Measurements from ENCODE around the gene SPRR1B. TPM values are rescaled to one million over a fixed set of nuclear protein-coding genes. Genes with fewer than 3 reads are reported as not detected.
"Not testable (repeated sequence)": the region's sequence is repeated elsewhere in the genome, so short reads cannot be mapped to it uniquely, and the experiment has no call there.

Gene SPRR1B, protein sequence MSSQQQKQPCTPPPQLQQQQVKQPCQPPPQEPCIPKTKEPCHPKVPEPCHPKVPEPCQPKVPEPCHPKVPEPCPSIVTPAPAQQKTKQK
- polyA plus RNA-seq (ENCODE audit: insufficient read length in 3 of 3) = not detected
- long read RNA-seq, donor 1 = 0 reads
- long read RNA-seq, donor 2 = 0 reads
- long read RNA-seq, donor 3 = 0 reads
- long read RNA-seq, donor 4 = 0 reads
- long read RNA-seq, donor 5 = 0 reads
- long read RNA-seq, donor 6 = 0 reads
- long read RNA-seq, donor 7 = 0 reads
- long read RNA-seq, donor 8 = 0 reads
- long read RNA-seq, donor 9 = 0 reads
- long read RNA-seq, donor 10 = 0 reads
- long read RNA-seq, donor 11 = 0 reads
- long read RNA-seq, donor 12 = 0 reads
- long read RNA-seq, donor 13 = 0 reads
- long read RNA-seq, donor 14 = 0 reads
- long read RNA-seq, donor 15 = 0 reads
- long read RNA-seq, donor 16 = 0 reads

DNA sequence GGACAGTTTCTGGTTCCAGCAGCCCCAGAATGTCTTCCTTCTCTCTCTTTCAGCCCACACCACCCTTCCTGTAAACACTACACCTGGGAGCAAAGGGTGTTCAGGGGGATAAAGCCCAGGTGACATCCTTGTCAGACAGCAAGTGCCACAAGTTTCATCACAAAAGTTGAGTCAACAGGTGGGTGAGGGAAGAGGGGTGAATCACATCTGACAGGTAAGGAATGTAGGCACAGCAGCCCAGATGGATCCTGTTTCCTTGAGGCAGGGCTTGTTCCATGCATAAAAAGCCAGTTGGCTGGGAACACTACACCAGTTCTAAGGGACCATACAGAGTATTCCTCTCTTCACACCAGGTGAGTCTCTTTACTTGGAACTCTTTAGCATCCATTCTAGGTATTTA lies at the start of gene SPRR1B:
Gene SPRR1B, plus strand, starts transcription at position 309 of the 400 bp plus-strand sequence. CDS start 1,143 bp downstream, outside the sequence.
- DNase-seq = no peak

DNA sequence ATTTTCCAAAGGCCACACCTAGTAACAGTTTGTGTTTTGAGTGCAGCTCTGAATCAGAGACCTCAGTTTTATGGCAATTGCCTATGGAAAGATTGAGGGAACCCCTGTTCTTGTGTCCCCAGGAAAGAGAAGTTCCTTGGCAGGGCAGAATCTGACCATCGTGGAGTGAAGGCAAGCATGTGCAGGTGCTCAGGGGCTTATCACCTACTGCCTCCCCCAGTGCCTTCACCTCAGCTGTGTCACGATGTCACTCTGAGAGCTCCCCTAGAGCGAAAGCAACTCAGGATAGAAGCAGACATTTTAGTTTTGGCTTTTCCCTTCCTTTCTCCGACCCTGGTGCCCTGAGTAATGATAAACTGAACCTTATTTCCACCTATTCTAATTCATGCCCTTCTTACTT lies 48.9 kb upstream of the SPRR1B start:
- no peak for DNase-seq

DNA sequence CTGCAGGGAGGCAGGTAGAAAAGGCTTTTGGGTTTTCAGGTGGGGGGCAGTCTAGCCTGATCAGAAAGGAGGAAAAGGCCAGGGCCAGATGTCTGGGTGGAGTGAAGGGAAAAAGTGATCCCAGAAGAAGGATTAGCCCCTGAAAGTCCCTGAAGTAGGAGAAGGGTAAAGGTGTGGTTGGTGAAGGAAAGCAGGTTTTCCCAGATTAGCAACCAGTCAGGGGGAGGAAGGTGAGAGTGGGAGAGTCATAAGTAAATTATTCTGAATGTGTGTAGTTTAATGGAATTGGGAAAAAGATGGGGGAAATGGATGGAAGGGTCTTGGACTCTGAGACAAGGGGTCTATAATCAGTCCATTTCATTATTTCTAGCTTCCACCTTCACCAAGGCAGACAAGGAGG lies 47.8 kb upstream of the SPRR1B start:
- DNase-seq = no peak

DNA sequence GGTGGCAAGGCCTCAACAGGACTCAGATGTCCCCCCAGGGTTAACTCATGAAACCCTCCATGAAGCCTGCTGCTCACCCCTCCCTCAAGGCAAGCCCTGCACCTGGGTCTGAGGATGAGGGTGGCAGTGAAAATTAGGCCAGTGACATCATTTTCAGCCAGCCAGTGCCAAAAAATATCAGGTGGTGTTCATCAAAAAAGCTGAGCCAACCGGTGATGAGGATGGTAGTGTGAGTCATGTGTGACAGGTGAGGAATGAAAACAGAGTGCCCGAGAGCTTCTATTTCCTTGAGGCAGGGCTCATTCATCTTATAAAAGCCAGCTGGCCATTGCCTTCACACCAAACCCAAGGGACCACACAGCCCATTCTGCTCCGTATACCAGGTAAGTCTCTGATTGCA lies 47.3 kb upstream of the SPRR1B start, which contains the start of gene SPRR1A:
Gene SPRR1A, plus strand, starts transcription at position 339 of the 400 bp plus-strand sequence. CDS start 1,150 bp downstream, outside the sequence.
- DNase-seq = no peak

DNA sequence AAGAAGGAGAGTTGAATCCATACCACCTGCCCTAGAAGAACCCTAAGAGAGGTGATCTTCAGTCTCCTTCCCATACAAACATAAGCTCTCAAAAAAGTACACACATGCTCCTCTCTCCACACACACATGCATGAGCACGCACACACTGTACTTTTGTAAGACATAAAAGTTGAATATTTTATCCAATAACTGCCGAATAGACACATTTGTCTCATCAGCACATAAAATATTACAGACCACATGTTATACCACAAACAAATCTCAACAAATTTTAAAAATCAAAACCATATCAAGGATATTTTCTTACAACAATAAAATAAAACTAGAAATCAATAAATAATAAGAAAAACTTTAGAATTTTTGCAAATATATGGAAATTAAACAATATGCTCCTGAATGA lies 44.4 kb upstream of the SPRR1B start:
- no peak for DNase-seq

DNA sequence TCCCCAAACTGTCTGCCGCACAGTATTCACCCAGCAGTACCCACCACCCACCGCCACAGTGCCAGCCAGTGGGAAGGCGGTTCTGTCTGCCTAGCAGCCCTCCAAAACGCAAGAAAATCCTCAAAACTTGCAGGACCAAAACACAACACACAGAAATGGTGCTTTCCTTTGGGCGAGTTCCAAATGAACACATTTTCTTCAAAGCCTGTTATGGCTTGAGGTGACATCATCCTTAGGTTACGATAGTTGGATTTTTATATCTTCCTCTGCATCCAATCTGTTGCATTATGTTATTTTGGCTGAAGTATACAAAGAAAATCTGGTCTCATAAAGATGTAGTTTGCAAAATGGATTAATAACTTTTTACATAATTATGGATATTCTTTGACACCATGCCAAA lies 37.8 kb upstream of the SPRR1B start:
- DNase-seq = no peak

DNA sequence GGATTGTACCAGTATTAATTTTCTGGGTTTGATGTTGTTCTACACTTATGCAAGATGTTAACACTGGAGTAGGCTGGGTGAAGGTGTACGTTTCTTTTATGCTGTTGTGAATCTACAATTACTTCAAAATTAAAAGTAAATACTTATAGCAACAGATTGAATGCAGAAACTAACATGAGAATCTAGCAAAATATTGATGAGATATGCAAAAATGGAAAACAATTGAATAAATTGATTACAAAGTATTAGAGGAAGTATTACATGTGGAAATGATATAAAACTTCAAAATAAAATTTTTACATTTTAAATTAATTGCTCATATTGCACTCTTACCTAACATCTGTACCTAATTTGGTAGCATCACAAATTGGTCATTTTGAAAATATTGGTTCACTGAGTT lies 35.2 kb upstream of the SPRR1B start:
- DNase-seq = no peak

DNA sequence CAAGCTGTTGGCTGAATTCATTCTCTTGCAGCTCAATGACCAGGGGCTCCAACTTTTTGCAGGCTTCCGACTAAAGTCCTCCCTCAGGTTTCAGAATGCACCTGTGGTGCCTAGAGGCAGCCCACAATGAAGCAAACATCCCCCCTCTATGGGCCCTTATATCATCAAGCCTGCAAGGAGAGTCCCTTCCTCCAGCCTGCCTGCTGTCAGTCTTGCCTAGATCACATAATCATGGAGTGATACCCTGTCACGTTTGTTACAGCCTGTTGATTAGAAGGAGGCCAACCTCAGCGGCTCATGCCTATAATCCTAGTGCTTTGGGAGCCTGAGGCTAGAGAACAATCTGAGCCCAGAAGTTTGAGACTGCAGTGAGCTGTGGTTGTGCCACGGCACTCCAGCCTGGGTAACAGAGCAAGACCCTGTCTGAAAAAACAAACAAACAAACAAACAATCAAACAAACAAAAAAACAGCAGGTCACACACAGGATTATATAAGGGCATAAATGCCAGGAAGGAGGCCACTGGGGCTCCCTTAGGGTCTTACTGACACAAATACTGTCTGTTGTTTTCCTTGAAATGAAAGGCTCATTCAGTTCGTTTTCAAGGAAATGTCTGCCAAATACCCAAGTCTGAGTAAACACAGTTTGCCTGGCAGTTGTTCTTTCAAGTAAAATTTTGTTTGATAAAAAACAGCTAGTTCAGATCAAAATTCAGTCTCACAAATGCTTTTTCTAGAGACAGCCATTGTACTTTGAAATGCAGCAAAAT lies 34.2 kb upstream of the SPRR1B start:
- DNase-seq = no peak

DNA sequence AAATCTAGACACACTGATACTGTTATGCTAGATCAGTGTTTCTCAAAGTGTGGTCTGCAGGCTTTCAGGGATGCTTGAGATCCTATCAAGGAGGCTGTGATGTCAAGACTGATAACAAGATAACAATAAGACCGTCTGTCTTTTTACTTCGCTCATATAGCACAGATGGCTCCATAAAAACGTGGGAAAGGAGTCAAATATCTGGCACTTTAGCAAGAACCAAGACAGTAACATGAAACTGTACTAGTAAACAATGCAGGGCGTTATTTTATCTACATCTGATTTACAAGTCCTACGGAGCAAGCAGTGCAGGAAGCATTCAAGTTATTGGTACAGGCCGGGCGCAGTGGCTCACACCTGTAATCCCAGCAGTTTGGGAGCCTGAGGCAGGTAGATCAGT lies 33.1 kb upstream of the SPRR1B start:
- no peak for DNase-seq

DNA sequence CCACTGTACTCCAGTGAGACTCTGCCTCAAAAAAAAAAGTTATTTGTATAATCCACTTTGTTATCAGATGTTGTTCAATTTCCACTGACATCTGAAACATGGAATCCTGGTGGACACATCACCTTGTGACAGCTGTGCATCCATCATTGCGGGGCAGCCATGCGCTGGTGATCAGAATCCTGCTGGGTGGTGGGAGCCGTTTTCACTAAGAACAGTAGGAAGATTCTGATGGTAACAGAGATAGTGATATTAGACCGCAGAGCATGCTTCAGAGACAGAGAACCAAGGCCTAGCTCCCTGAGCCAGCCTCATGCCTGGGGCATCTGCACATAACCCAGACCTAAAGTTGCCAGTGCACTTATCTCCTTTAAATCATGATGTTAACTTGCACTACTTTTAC lies 32.5 kb upstream of the SPRR1B start:
- DNase-seq = no peak

DNA sequence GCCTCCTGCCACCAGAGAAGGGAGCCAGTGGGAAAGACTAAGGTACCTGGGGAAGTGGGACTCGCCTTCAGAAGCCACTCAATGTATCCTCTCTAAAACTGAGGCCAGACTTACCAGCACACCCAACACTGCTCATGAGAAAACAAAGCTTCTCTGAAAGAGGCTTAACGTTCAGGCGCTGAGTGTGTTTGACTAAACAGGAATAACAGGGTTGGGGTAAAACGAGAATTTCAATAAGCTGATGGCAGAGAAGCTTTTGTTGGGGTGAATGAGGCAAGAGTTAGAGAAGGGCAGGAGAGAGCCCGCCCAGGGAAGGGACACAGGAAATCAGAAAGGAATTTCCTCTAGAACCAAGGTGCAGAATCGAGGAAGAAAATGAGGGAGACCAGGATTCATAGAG lies 31.2 kb upstream of the SPRR1B start:
- DNase-seq = no peak

DNA sequence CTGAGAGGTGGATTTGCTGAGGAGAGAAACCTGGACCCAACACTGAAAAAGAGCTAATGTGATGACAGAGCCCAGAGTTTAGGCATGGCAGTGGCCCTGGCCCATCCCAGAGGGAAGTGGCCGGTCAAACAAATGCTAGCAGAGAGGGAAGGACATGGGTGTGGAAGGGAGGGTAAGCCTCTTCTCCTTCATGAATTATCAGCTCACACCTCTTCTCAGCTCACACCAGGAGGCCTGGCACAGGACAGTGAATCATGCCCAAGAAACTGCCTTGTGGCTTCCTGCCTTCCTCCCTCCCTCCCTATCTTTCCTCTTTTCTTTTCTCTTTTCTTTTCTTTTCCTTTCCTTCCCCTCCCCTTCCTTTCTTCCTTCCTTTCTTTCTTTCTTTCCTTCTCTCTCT lies 30.7 kb upstream of the SPRR1B start:
- DNase-seq = no peak

DNA sequence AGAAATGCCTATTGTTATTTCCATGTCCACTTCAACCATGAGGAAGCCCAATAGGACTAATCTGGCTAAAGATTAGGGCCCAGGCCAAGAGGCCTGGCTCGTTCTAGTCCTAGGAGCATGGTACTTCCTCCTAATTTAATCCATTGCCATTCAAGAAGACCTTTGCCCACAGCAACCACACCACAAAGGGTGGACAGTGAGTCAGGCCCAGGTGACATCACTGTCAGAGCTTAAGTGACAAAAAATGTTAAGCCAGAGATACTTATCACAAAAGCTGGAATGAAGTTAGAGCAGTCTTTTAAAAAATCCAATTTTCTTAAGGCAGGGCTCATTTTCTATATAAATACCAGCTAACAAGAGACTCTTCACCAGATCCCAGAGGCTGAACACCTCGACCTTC lies 29.6 kb upstream of the SPRR1B start, which contains the start of gene SPRR3:
Gene SPRR3, plus strand, starts transcription at position 368 of the 400 bp plus-strand sequence. CDS start 1,272 bp downstream, outside the sequence.
- no peak for DNase-seq

DNA sequence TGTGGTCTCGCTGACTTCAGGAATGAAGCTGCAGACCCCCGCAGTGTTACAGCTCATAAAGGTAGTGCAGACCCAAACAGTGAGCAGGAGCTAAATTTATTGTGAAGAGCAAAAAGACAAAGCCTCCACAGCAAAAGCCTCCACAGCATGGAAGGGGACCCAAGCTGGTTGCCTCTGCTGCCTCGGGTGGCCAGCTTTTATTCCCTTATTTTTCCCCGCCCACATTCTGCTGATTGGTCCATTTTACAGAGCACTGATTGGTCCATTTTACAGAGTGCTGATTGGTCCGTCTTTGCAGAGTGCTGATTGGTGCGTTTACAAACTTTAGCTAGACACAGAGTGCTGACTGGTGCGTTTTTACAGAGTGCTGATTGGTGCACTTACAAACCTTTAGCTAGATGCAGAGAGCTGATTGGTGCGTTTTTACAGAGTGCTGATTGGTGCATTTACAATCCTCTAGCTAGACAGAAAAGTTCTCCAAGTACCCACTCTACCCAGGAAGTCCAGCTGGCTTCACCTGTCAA lies 19.7 kb upstream of the SPRR1B start:
- DNase-seq = not testable (repeated sequence)

DNA sequence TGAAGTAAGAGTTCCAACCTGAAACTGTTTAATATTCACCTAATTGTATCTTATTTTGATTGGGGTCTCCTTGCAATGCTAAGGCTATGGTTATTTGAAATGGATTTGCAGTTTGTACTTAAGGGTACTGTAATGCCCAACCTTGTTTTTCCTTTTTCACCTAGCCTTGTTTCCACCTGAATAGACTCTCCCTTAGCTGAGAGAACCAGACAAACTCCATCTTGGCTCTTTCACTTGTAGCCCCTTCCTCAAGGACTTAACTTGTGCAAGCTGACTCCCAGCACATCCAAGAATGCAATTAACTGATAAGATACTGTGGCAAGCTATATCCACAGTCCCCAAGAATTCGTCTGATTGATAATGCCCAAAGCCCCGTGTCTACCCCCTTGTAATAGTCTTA lies 9.2 kb upstream of the SPRR1B start:
- DNase-seq = not testable (repeated sequence)

DNA sequence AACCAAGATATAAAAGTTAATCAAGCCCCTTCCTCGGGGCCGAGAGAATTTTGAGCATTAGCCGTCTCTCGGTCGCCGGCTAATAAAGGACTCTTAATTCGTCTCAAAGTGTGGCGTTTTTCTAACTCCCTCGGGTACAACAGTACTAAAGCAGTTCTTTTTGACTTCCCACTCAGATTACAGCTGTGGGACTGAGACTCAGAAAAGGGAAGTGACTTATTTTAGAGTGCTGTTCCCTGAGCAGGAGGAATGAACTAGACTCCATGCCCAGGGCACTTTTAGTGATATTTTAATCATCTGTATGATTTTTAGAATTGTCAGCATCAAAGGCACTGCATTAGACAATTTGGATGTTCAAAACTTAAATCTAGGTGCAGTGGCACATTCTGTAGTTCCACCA lies 8.7 kb upstream of the SPRR1B start:
- not testable (repeated sequence) for DNase-seq

DNA sequence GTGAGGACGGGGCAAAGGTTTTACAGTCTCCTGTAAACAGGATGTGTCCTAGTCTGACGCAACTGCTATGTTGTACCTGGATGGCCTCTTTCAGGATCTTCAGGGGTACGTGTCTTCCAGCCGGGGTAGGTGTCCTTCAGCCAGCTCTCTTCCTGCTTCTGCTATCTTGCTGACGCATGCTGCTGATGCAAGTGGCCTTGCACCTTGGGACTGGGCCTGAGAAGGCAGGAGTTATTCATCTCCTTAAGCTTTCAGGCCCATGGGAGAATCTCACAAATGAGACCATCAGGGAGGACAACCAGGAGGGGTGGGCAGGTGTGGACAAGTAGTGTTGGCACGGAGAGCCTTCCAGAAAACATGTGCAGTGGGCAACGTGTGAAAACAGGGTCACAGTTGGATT lies 7.9 kb upstream of the SPRR1B start:
- no peak for DNase-seq

DNA sequence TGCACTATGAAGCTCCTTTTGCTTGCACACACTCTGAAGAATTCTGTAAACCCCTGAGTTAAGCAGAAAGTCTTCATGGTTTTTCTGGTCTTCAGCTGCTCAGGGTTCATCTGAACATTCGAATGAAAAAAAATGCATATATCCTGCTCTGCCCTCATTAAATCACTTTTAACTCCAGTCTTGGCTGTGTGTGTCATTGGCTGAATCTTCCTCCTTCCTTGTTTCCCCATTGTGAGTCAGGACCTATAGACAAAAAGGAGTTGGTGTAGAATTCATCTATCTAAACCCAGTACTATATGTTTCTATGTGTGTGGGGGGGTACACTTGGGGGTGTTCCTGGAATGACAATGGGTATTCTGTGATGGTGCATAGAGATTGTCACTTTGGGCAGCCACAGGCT lies 6.6 kb upstream of the SPRR1B start:
- no peak for DNase-seq

DNA sequence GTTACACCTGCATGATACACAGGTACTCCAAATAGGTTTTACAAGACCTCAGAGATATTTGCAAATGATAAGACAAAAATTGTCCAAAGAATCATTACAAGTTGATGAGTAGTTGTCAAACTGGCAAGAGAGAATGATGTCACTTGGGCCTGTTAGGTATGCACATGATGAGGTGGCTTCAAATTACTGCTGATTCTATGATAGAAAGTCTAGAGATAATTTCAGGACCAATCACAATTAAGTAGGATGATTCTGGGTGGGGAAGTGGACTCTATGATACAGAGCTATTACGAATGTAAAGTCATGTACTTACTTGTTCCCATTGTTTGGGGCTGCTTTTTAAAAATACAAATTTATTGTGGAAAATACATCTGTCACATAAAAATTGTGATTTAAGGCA lies 5.2 kb upstream of the SPRR1B start:
- no peak for DNase-seq

DNA sequence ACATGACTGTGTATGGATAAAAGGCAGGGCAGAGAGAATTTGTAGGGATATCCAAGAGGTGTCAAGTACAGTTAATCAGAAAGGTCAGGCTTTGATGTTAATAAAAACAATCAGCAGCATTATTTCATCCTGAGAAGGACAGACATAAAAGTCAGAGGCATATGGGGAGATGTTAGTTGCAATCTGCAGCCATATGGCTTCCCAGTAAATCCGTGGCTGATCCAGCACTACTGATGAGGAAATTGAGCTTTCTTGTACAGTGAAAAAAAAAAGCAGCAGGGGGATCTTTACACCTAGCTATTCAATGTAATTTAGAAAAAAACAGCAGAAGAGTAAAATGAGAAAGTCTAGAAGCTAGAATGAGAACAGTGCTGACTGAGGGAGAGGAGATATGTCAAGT lies 2.2 kb upstream of the SPRR1B start:
- DNase-seq = no peak

DNA sequence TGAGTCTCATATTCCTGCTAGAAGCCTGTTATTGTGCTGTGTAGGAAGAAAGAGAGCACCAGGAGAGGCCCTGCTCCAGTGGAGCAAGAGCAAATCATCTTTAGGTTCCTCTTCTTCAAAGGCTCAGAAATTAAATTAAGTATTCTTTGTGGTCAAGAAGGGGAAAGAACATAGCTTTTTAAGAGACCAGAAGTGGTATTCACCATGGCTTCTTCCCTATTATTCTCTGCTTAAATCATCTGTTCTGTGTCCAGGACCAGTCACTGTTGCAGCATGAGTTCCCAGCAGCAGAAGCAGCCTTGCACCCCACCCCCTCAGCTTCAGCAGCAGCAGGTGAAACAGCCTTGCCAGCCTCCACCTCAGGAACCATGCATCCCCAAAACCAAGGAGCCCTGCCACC lies 1.1 kb downstream of the SPRR1B start:
- DNase-seq = no peak

DNA sequence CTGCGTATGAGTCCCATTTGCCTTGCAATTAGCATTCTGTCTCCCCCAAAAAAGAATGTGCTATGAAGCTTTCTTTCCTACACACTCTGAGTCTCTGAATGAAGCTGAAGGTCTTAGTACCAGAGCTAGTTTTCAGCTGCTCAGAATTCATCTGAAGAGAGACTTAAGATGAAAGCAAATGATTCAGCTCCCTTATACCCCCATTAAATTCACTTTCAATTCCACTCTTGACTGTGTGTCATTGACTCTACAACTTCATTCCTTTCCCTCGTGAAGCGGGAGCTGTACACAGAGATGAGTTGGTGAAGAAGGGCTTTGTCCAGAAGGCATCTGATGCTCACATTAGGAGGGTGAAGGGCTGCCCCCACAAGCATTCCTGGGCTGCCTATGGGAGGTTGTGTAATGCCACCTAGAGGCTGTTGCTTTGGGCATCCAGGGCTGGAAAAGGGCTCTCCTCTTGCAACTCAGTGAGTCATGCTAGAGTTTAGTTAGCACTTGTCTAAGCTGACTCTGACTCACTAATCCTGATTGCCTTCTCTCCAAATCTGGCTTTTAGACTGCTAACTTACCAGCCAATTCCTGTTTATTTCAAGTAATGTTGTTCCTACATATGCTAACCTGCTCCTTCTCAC lies 1.8 kb downstream of the SPRR1B start:
- DNase-seq = peak; percentile 12
